HEK293T (cell line): ENCODE measurements around the gene INO80D.
"Not testable (repeated sequence)": the region's sequence is repeated elsewhere in the genome, so short reads cannot be mapped to it uniquely, and the experiment has no call there.

ENCODE experiments used
- CTCF ChIA-PET: fragments of 350-600 bp; formaldehyde crosslinking; extraction: SDS; loops from one replicate; lab custom pipeline; 2021; ENCODE audit warnings: antibody characterized with exemption, inconsistent platforms; lab: Yijun Ruan, JAX
- POLR2A ChIA-PET: fragments of 350-600 bp; formaldehyde crosslinking; extraction: SDS; loops from one replicate; lab custom pipeline; 2020; ENCODE audit warnings: antibody characterized with exemption, inconsistent platforms; lab: Yijun Ruan, JAX
- DNase-seq: peaks from one replicate; pipeline ENCODE4 v3.0.0; 2012; ENCODE audit warnings: mixed read lengths; ENCODE audit errors: extremely low spot score
- ARNT ChIP-seq: fragments of 450-650 bp; IDR thresholded peaks from 2 replicates; pipeline ENCODE4 v1.6.1; 2017; ENCODE audit warnings: mild to moderate bottlenecking
- BHLHE40 ChIP-seq: fragments of 450-650 bp; IDR thresholded peaks from 2 replicates; pipeline ENCODE4 v1.6.1; 2016; ENCODE audit warnings: mild to moderate bottlenecking, moderate library complexity, borderline replicate concordance
- CTBP1 ChIP-seq: fragments of 450-650 bp; IDR thresholded peaks from 2 replicates; pipeline ENCODE4 v1.6.1; 2016; ENCODE audit warnings: borderline replicate concordance
- ELF4 ChIP-seq: fragments of 450-650 bp; IDR thresholded peaks from 2 replicates; pipeline ENCODE4 v1.6.1; 2017; ENCODE audit warnings: antibody characterized with exemption
- FOXA1 ChIP-seq: fragments of 450-650 bp; IDR thresholded peaks from 2 replicates; pipeline ENCODE4 v1.6.1; 2016; ENCODE audit warnings: mild to moderate bottlenecking
- FOXK2 ChIP-seq: fragments of 450-650 bp; IDR thresholded peaks from 2 replicates; pipeline ENCODE4 v1.6.1; 2016; ENCODE audit warnings: mild to moderate bottlenecking
- FOXM1 ChIP-seq: fragments of 450-650 bp; IDR thresholded peaks from 2 replicates; pipeline ENCODE4 v1.6.1; 2017; ENCODE audit warnings: mild to moderate bottlenecking, borderline replicate concordance
- HDGF ChIP-seq: fragments of 450-650 bp; IDR thresholded peaks from 2 replicates; pipeline ENCODE4 v1.6.1; 2017; ENCODE audit warnings: antibody characterized with exemption, borderline replicate concordance
- L3MBTL2 ChIP-seq: fragments of 450-650 bp; conservative IDR thresholded peaks from 2 replicates; pipeline ENCODE4 v1.6.1; 2016; ENCODE audit warnings: mild to moderate bottlenecking
- LEF1 ChIP-seq: fragments of 450-650 bp; IDR thresholded peaks from 2 replicates; pipeline ENCODE4 v1.6.1; 2017; ENCODE audit warnings: mild to moderate bottlenecking, borderline replicate concordance
- NFRKB ChIP-seq: fragments of 450-650 bp; IDR thresholded peaks from 2 replicates; pipeline ENCODE4 v1.6.1; 2016; ENCODE audit warnings: mild to moderate bottlenecking, moderate library complexity
- SP1 ChIP-seq: fragments of 450-650 bp; IDR thresholded peaks from 2 replicates; pipeline ENCODE4 v1.6.1; 2017
- SUZ12 ChIP-seq: fragments of 450-650 bp; IDR thresholded peaks from 2 replicates; pipeline ENCODE4 v1.6.1; 2016; ENCODE audit warnings: mild to moderate bottlenecking
- TARDBP ChIP-seq: fragments of 450-650 bp; IDR thresholded peaks from 2 replicates; pipeline ENCODE4 v1.6.1; 2016
- ZNF384 ChIP-seq: fragments of 450-650 bp; IDR thresholded peaks from 2 replicates; pipeline ENCODE4 v1.6.1; 2016
- TF ChIP-seq, protein P1 (sequence below): fragments of 450-650 bp; IDR thresholded peaks from 2 replicates; pipeline ENCODE4 v1.6.1; 2016

INO80D gene, protein sequence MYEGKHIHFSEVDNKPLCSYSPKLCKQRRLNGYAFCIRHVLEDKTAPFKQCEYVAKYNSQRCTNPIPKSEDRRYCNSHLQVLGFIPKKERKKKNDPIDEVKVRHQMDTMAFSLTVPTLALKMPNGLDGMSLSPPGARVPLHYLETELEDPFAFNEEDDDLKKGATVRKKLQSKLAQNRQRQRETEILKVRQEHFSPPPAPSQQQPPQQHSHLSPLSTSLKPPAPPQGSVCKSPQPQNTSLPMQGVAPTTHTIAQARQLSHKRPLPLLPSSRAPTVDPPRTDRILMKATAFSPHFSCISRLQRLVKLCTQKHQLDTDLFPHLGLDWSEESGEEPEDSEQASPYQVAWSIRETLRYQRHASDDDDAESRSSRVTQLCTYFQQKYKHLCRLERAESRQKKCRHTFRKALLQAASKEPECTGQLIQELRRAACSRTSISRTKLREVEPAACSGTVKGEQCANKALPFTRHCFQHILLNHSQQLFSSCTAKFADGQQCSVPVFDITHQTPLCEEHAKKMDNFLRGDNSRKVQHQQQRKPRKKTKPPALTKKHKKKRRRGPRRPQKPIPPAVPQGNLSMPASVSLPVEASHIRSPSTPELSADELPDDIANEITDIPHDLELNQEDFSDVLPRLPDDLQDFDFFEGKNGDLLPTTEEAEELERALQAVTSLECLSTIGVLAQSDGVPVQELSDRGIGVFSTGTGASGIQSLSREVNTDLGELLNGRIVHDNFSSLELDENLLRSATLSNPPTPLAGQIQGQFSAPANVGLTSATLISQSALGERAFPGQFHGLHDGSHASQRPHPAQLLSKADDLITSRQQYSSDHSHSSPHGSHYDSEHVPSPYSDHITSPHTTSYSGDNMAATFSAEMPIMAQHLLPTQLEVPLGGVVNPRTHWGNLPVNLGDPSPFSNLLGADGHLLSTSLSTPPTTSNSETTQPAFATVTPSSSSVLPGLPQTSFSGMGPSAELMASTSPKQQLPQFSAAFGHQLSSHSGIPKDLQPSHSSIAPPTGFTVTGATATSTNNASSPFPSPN

DNA sequence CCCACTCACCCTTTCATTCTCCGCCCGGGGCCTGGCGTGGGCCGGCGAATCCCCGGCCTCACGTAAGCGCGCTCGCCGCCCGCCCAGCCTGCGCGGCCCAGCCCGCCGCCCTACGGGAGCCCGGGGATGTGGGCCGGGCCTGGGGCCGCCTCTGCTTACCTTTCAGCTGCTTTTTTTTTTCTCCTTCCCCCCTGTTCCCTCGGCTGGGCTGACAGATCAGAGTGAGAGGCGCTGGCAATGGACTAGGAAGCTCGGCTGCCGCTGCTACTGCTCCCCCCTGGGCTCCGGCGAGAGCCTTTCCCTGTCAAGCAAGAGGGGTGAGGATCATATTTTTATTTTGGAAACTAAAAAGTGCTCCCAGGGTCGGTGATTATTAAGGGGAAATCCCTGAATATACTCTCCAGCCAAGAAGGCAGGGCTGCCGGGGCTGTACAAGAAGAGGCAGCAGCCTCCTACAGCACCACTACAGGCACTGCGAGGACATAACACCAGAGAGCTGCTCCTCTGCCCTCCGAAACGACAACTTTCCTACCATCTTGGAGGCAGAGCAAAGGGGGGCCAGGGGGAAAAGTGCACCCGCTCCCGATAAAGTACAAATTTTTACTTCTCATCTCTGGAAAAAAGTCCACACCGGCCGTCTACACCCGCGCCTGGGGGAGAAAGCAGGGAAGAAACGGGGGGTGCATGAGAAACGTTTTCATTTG is at the start of gene INO80D:
TSS of gene INO80D (minus strand) at position 433 of the 704 bp plus-strand sequence. CDS start 23,158 bp downstream, outside the sequence.
- no peak for TF ChIP-seq TARDBP
- TF ChIP-seq, protein P1, sequence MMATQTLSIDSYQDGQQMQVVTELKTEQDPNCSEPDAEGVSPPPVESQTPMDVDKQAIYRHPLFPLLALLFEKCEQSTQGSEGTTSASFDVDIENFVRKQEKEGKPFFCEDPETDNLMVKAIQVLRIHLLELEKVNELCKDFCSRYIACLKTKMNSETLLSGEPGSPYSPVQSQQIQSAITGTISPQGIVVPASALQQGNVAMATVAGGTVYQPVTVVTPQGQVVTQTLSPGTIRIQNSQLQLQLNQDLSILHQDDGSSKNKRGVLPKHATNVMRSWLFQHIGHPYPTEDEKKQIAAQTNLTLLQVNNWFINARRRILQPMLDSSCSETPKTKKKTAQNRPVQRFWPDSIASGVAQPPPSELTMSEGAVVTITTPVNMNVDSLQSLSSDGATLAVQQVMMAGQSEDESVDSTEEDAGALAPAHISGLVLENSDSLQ = no peak
- TF ChIP-seq FOXK2 = no peak
- no peak for TF ChIP-seq SP1
- peak; percentile 81 for TF ChIP-seq NFRKB
- TF ChIP-seq ZNF384 = peak; percentile 68
- no peak for TF ChIP-seq CTBP1
- TF ChIP-seq SUZ12 = no peak
- TF ChIP-seq L3MBTL2 = no peak
- TF ChIP-seq HDGF = no peak
- no peak for TF ChIP-seq FOXM1
- no peak for TF ChIP-seq LEF1
- peak; percentile 39; the same call in 1 of the 2 replicates for TF ChIP-seq ELF4
- DNase-seq = peak; percentile 74
- POLR2A ChIA-PET = interaction anchor here (0.7 to 1.0 kb wide), 7 partner anchors 11 to 352 kb away, joined by 3 read pairs; partner anchors contain the start of gene ZDBF2
- CTCF ChIA-PET = interaction anchor here (0.6 kb wide), 2 partner anchors 209 to 331 kb away, joined by 3 read pairs; no protein-coding TSS in a partner anchor

DNA sequence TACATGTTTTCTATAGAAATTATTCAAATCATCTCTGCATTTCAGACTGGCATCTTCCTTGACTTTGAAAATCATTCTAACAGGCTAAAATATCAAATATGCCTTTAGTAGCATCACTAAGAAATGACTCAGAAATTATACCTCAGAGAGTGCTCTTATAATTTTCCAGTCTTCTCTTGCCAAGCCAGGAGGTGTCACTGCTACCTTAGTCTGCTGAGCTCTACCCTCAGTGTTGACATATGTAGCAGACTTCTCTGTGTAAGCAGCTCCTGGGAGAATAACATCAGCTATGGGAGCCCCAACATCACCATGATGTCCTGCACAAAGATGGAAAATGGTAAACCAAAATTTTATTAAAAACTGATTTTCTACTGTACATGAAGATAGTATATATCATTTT is 41.7 kb upstream of the INO80D start:
- no peak for TF ChIP-seq TARDBP
- TF ChIP-seq ARNT = no peak
- no peak for TF ChIP-seq HDGF
- no peak for TF ChIP-seq L3MBTL2
- TF ChIP-seq, protein P1 = no peak
- no peak for TF ChIP-seq SP1
- TF ChIP-seq BHLHE40 = no peak
- no peak for TF ChIP-seq NFRKB
- no peak for TF ChIP-seq CTBP1
- peak; percentile 15 for DNase-seq
- POLR2A ChIA-PET = no interaction called here
- CTCF ChIA-PET = no interaction called here

DNA sequence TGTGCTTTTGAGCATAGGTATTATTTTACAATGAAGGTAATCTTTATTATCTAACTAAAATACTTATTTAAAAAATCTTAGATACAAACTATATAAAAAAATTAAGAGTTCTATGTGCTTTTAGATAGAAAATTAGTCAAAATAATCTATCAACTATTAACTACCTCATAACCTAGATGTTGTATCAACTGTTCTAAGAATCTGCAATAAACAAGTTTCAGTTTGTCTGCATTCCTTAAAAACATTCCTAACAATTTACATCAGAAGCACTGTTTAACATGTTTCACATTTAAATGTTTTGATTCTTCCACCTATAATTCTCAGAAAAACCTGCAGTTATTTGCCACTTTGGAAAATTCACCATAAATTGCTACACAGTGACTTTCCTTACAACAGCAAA is 39.9 kb upstream of the INO80D start:
- ChIA-PET POLR2A (no interaction called here), CTCF (no interaction called here)
- TF ChIP-seq FOXK2 (no peak), LEF1 (no peak), ZNF384 (no peak), HDGF (no peak), FOXA1 (no peak), BHLHE40 (no peak), ELF4 (no peak), NFRKB (no peak), SUZ12 (no peak), TARDBP (no peak), FOXM1 (no peak), CTBP1 (no peak), L3MBTL2 (no peak), SP1 (no peak), ARNT (no peak)
- TF ChIP-seq, protein P1 = no peak
- no peak for DNase-seq

DNA sequence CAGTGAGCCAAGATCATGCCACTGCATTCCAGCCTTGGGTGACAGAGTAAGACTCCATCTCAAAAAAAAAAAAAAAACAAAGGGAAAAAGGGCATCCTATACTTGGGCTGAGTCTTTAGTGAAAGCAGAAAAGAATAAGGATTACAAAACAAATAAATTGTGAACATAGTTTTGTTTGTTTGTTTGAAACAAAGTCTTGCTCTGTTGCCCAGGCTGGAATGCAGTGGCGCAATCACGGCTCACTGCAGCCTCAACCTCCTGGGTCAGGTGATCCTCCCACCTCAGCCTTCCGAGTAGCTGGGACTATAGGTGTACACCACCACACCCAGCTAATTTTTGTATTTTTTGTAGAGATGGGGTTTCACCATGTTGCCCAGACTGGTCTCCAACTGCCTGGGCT is 36.6 kb upstream of the INO80D start:
- DNase-seq, CTCF ChIA-PET, POLR2A ChIA-PET: not testable (repeated sequence)

DNA sequence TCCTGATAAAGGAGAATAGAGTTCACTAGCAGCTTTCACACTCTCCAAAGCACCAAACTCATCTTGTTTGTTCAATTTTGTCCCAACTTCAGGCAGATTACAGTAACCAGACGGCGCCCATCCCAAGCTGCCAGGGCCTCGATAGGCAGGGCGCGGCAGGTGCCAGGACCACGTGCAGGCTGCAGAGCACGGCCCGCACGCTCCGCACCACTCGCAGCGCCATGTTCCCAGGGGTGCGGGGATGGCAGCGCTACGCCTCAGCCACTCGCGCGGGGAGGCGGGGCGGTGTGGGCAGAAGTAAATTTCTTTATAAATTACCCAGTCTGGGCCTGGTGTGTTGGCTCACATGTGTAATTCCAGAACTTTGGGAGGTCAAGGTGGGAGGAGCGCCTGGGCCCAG is 30.3 kb upstream of the INO80D start:
- TF ChIP-seq NFRKB (no peak), CTBP1 (no peak)
- ChIA-PET CTCF (no interaction called here), POLR2A (no interaction called here)
- DNase-seq = no peak
